SU-DHL-6 (cell line): ENCODE measurements around the gene CLCN4.

Source experiments
- EZH2phosphoT487 ChIP-seq: fragments of 200-600 bp; sonication (generic), shearing (Covaris generic); conservative IDR thresholded peaks from 2 replicates; pipeline ENCODE4 v1.6.1; 2018; ENCODE audit warnings: mild to moderate bottlenecking, antibody characterized with exemption, low read length, moderate library complexity, mixed read lengths
- TF ChIP-seq, protein P1 (sequence below): fragments of 200-600 bp; sonication (generic); IDR thresholded peaks from one replicate; pipeline ENCODE4 v1.5.1; 2017; ENCODE audit warnings: antibody characterized with exemption, mild to moderate bottlenecking, low read length, moderate library complexity; ENCODE audit not compliant: insufficient read depth, poor library complexity, severe bottlenecking

DNA sequence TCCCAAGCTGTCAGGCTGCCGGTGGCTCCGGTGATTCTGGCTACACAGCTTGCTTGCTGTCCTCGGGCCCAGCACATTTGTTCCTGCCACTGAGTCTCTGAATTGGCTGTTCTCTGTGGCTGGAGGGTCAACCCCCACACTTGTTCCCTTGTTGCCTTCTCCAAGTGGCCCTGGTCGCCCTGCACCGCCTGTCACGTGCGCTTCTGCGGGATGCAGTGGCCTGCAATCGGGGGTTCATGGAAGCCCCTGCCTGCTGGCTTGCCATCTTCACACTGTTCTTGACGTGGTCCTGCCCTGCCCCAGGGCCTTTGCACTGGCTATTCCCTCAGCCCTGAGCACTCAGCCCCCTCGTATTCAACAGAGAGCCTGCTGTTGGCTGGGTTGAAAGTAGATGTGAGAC is 8.1 kb downstream of the CLCN4 start:
- TF ChIP-seq, protein P1, sequence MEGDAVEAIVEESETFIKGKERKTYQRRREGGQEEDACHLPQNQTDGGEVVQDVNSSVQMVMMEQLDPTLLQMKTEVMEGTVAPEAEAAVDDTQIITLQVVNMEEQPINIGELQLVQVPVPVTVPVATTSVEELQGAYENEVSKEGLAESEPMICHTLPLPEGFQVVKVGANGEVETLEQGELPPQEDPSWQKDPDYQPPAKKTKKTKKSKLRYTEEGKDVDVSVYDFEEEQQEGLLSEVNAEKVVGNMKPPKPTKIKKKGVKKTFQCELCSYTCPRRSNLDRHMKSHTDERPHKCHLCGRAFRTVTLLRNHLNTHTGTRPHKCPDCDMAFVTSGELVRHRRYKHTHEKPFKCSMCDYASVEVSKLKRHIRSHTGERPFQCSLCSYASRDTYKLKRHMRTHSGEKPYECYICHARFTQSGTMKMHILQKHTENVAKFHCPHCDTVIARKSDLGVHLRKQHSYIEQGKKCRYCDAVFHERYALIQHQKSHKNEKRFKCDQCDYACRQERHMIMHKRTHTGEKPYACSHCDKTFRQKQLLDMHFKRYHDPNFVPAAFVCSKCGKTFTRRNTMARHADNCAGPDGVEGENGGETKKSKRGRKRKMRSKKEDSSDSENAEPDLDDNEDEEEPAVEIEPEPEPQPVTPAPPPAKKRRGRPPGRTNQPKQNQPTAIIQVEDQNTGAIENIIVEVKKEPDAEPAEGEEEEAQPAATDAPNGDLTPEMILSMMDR: no peak
- TF ChIP-seq EZH2phosphoT487: no peak
